ENCODE measurements around the gene MAP2K6. TPM values are rescaled to one million over a fixed set of nuclear protein-coding genes. Genes with fewer than 3 reads are reported as not detected.

MAP2K6 gene
- total RNA-seq (2022; extraction: Qiagen RNA extraction) = 5.5 to 7.8 TPM (median 6.9 TPM) in 5 replicates

DNA sequence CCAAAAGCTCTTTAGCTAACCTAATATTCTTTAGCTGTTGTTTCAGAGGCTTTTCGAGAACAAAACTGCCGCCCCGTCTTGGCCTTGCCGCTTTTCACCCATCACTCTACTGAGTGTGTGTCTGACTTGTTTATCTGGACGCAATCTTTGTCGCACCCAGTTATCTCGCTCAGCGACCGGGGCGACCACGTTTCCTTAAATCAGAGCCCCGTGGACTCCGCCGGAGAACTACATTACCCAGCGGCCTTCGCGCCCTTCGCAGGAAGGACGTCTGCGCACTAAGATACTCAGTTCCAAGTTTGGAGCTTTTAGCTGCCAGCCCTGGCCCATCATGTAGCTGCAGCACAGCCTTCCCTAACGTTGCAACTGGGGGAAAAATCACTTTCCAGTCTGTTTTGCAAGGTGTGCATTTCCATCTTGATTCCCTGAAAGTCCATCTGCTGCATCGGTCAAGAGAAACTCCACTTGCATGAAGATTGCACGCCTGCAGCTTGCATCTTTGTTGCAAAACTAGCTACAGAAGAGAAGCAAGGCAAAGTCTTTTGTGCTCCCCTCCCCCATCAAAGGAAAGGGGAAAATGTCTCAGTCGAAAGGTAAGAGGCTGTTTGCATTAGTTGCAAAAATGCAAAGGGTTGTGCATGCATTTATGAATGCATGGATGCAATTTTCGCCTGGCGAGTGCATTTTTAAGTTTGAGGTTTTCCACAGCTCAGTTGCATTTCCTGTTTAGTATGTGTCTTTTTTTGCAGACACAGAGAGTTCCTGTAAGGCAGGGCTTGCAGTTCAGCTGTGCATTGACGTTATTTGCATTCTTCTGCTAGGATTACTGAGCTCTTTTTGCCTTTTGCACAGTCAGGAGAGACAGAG, at the start of gene MAP2K6:
Gene MAP2K6, plus strand, starts transcription at position 290 of the 867 bp plus-strand sequence. Its CDS starts 288 bp downstream, at position 578.

Other genes with a start within 250 kb of the MAP2K6 start
- 0.08 to 0.24 TPM (median 0.12 TPM) in 5 replicates for gene ABCA10, start 185.9 kb upstream of the MAP2K6 start, total RNA-seq (2022; extraction: Qiagen RNA extraction)
- gene ABCA5, start 87.6 kb upstream of the MAP2K6 start, total RNA-seq (2022; extraction: Qiagen RNA extraction) = 2.2 to 3.7 TPM (median 2.8 TPM) in 5 replicates

All from A549 treated with AZD2906 at 1 μM for 4 hours (cell line).